ENCODE measurements around the gene DNAJB14.

DNA sequence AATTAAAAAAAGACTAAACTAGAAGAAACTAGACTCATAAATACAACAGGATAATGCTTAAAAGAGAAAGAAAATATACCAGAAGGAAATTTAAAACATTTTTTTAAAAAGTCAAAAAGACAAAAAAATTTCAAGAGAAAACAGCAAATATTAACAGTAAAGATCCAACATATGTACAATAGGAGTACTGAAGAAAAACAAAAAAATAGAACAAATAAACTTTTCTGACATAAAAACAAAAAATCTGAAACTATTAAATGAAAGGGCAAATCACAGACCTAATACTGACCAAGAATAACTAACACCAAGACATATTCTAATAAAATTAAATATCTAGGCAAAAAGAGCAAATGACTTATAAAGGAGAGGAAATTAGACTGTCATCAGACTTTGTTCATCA, 11.5 kb downstream of the DNAJB14 start:
- no peak for TF ChIP-seq POLR2A (IDR thresholded peaks at IDR 0.05; ENCODE audit: low read depth, low read length)
- TF ChIP-seq CTCF (conservative IDR thresholded peaks at IDR 0.05; ENCODE audit: low read depth, low read length), result no peak
- TF ChIP-seq RCOR1 (IDR thresholded peaks at IDR 0.05; ENCODE audit: insufficient replicate concordance, low read length), result no peak
- no peak for TF ChIP-seq RFX5 (IDR thresholded peaks at IDR 0.05; ENCODE audit: low read depth, low read length)
- TF ChIP-seq MAFK (IDR thresholded peaks at IDR 0.05; ENCODE audit: low read depth, low read length), result no peak
- TF ChIP-seq CEBPB (IDR thresholded peaks at IDR 0.05; ENCODE audit: low read depth, low read length), result no peak
- no peak for TF ChIP-seq USF2 (IDR thresholded peaks at IDR 0.05; ENCODE audit: low read depth, low read length)
